T-cell (primary cell): Measurements from ENCODE around the gene KDM4E. TPM values are rescaled to one million over a fixed set of nuclear protein-coding genes. Genes with fewer than 3 reads are reported as not detected.
"Not testable (repeated sequence)": the region's sequence is repeated elsewhere in the genome, so short reads cannot be mapped to it uniquely, and the experiment has no call there.

Experiments
- ATAC-seq, 4 experiments: fragments of 200-7000 bp in 3 of 4; fragments of 150-1000 bp in 1 of 4; cut with Tn5 transposase; replicated peaks in 1 of 4; 1 replicate in 3 of 4; 2 replicates in 1 of 4; pipeline ENCODE4 v1.10.0; 2021; ENCODE audit warnings: moderate library complexity in 3 of 4, mild to moderate bottlenecking in 2 of 4, moderate number of reproducible peaks in 1 of 4
- CTCF ChIA-PET, 2 donors: fragments of 300-600 bp; sonication (Branson Sonifier 250); formaldehyde crosslinking; loops; one replicate each; lab custom pipeline; 2022; ENCODE audit warnings: antibody characterized with exemption in 2 of 2; lab: Charles Lee
- POLR2A ChIA-PET, 2 donors: fragments of 300-600 bp; sonication (Branson Sonifier 250); formaldehyde crosslinking; loops; one replicate each; lab custom pipeline; 2022; ENCODE audit warnings: antibody characterized with exemption in 2 of 2; lab: Charles Lee
- DNase-seq, 35 experiments: peaks; one replicate each; pipeline versions ENCODE4 v3.0.0 to v3.0.0-alpha.2; 2013 to 2023
- H3K27ac ChIP-seq: one replicate; pipeline ENCODE4 v1.5.1; 2013; ENCODE audit warnings: low read length
- H3K27me3 ChIP-seq, 2 experiments: replicated peaks in 1 of 2; 1 replicate in 1 of 2; 2 replicates in 1 of 2; pipeline versions ENCODE4 v1.6.1 to v1.7.0; 2013; ENCODE audit warnings: low read length in 1 of 2, mixed read lengths in 1 of 2; ENCODE audit not compliant: control insufficient read depth in 2 of 2, insufficient read depth in 2 of 2; ENCODE audit errors: extremely low read depth in 1 of 2
- H3K36me3 ChIP-seq, 2 donors: 1 replicate in 1 of 2; 2 replicates in 1 of 2; pipeline versions ENCODE4 v1.6.1 to v1.7.0; 2013; ENCODE audit warnings: low read length in 1 of 2; ENCODE audit not compliant: control insufficient read depth in 2 of 2, insufficient read depth in 1 of 2; ENCODE audit errors: extremely low read depth in 1 of 2
- H3K4me1 ChIP-seq, 2 experiments: 1 replicate in 1 of 2; 2 replicates in 1 of 2; pipeline versions ENCODE4 v1.6.1 to v1.7.0; 2013; ENCODE audit warnings: low read length in 2 of 2, mixed read lengths in 1 of 2; ENCODE audit not compliant: insufficient read depth in 2 of 2, control insufficient read depth in 1 of 2; ENCODE audit errors: extremely low read depth in 1 of 2
- H3K4me3 ChIP-seq, 2 donors: 1 replicate in 1 of 2; 2 replicates in 1 of 2; pipeline versions ENCODE4 v1.5.1 to v1.7.0; 2013; ENCODE audit warnings: mild to moderate bottlenecking in 2 of 2, low read length in 1 of 2, moderate library complexity in 1 of 2; ENCODE audit not compliant: control insufficient read depth in 1 of 2; ENCODE audit errors: extremely low read depth in 1 of 2
- H3K9me3 ChIP-seq: 2 replicates; pipeline ENCODE4 v1.7.0; 2013
- H3K27ac Mint-ChIP-seq, 2 donors: one replicate each; pipeline ENCODE4 v1.8.0; 2020 to 2021; ENCODE audit warnings: mild to moderate bottlenecking in 2 of 2, mixed read lengths in 2 of 2
- H3K27me3 Mint-ChIP-seq, 2 donors: one replicate each; pipeline ENCODE4 v1.8.0; 2021 to 2022; ENCODE audit warnings: mixed read lengths in 2 of 2
- H3K36me3 Mint-ChIP-seq: one replicate; pipeline ENCODE4 v1.8.0; 2021; ENCODE audit warnings: mixed read lengths
- H3K4me1 Mint-ChIP-seq, 3 donors: one replicate each; pipeline ENCODE4 v1.8.0; 2020 to 2022; ENCODE audit warnings: mixed read lengths in 3 of 3, mild to moderate bottlenecking in 1 of 3
- H3K4me3 Mint-ChIP-seq, 3 donors: one replicate each; pipeline ENCODE4 v1.8.0; 2020 to 2022; ENCODE audit warnings: mild to moderate bottlenecking in 3 of 3, mixed read lengths in 3 of 3, moderate library complexity in 3 of 3
- H3K9me3 Mint-ChIP-seq, 3 donors: one replicate each; pipeline ENCODE4 v1.8.0; 2020 to 2022; ENCODE audit warnings: mixed read lengths in 3 of 3
- WGBS: methylation state at CpG from one replicate; pipeline ENCODE4 v1.1.5; 2013; ENCODE audit warnings: missing lambda C conversion rate; ENCODE audit not compliant: insufficient coverage; 5-methylcytosine and 5-hydroxymethylcytosine counted together
- total RNA-seq, 35 experiments: library from RNA in 6 of 35; stranded (reverse) in 6 of 35; fragments of 120-200 nt in 1 of 35; gene quantifications; one replicate each; pipeline versions ENCODE4 v1.2.1 to v1.2.4 and lab custom pipeline; 2013 to 2026

The KDM4E gene
- total RNA-seq, 5 donors from 2014 or later (not counting 1 experiment from before 2014, with no cell fraction given): not detected

DNA sequence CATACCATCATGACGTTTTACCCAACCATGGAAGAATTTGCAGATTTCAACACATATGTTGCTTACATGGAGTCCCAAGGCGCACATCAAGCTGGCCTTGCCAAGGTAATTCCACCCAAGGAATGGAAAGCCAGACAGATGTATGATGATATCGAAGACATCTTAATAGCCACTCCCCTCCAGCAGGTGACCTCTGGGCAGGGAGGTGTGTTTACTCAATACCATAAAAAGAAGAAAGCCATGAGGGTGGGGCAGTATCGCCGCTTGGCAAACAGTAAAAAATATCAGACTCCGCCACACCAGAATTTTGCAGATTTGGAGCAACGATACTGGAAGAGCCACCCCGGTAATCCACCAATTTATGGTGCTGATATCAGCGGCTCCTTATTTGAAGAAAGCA is 536 bp downstream of the KDM4E start:
- H3K4me1 Mint-ChIP-seq, H3K27me3 ChIP-seq, DNase-seq, H3K9me3 ChIP-seq, H3K27ac Mint-ChIP-seq, H3K4me3 ChIP-seq, POLR2A ChIA-PET, H3K27me3 Mint-ChIP-seq, H3K4me1 ChIP-seq, ATAC-seq, H3K36me3 Mint-ChIP-seq, H3K36me3 ChIP-seq, CTCF ChIA-PET, H3K4me3 Mint-ChIP-seq, H3K9me3 Mint-ChIP-seq, H3K27ac ChIP-seq: not testable (repeated sequence)
- no CpG with 5 or more reads among the region's 9 CpGs for WGBS

- Mint-ChIP-seq H3K4me1 (no peaks in the 10 kb centered on the region), H3K4me3 (no peak overlapping the region), H3K9me3 (no peaks in the 10 kb centered on the region), H3K27ac (no peak overlapping the region), H3K36me3 (no peaks in the 10 kb centered on the region), H3K27me3 (peaks cover 1 to 5% of the 10 kb centered on the region in 2 donors)
- POLR2A ChIA-PET: no interaction called here
- ATAC-seq (no peak), DNase-seq (no peak)
- H3K9me3 ChIP-seq: no peaks in the 10 kb centered on the region
- no peak overlapping the region for H3K4me3 ChIP-seq
- 93% methylated on average over 2 of the region's 3 CpGs for WGBS
- H3K36me3 ChIP-seq: no peaks in the 10 kb centered on the region
- no peaks in the 10 kb centered on the region for H3K27me3 ChIP-seq
- CTCF ChIA-PET: no interaction called here
- no peaks in the 10 kb centered on the region for H3K4me1 ChIP-seq
- no peak overlapping the region for H3K27ac ChIP-seq
Observed at GRCh38 chr11:95028357-95028756, 3.3 kb downstream of the KDM4E start.

- H3K4me3 ChIP-seq: no peak overlapping the region
- no peak for DNase-seq
- H3K4me1 ChIP-seq: no peaks in the 10 kb centered on the region
- no peak for ATAC-seq
- peaks cover 0 to under 1% (median 0%) of the 10 kb centered on the region in 3 donors for H3K4me1 Mint-ChIP-seq
- no peaks in the 10 kb centered on the region for H3K36me3 Mint-ChIP-seq
- 100% methylated on average over 1 of the region's 1 CpG for WGBS
- no peak overlapping the region for H3K4me3 Mint-ChIP-seq
- no peak overlapping the region for H3K27ac ChIP-seq
- peaks cover 0 to 9% of the 10 kb centered on the region in 2 experiments for H3K27me3 ChIP-seq
- peaks cover 11 to 12% of the 10 kb centered on the region in 2 donors for H3K27me3 Mint-ChIP-seq
- no peak overlapping the region for H3K27ac Mint-ChIP-seq
- no peaks in the 10 kb centered on the region for H3K36me3 ChIP-seq
- no peaks in the 10 kb centered on the region for H3K9me3 ChIP-seq
- CTCF ChIA-PET: no interaction called here
- H3K9me3 Mint-ChIP-seq: no peaks in the 10 kb centered on the region
- POLR2A ChIA-PET: interaction anchor here in 1 of 2 donors (0.5 kb wide), 1 partner anchor 48 kb away, joined by 3 read pairs; no protein-coding TSS in a partner anchor
Observed at GRCh38 chr11:95033051-95033450, 8.0 kb downstream of the KDM4E start.

DNA sequence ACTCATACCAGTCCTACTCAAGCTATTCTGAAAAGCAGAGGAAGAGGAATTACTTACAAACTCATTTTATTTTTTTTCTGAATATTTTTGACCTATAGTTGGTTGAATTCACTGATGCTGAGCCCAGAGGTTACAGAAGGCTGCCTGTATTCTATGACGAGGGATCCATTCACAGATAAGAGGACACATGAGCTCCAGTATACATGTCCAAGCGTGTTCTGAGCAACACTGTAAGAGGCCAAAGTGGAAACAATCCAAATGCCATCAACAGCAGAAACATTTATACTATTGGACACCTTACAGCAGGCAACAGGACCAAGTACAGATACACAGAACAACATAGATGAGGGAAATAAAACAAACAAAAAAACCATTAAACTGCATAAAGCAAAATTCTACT is 10.3 kb downstream of the KDM4E start:
- H3K27me3 ChIP-seq: peaks cover 0 to 12% of the 10 kb centered on the region in 2 experiments
- ChIA-PET CTCF (no interaction called here), POLR2A (no interaction called here)

GRCh38 chr11:95037356-95038035 is 12.4 kb downstream of the KDM4E start:
- H3K36me3 Mint-ChIP-seq, POLR2A ChIA-PET, H3K9me3 Mint-ChIP-seq, H3K4me1 Mint-ChIP-seq, H3K27ac ChIP-seq, H3K27ac Mint-ChIP-seq, H3K36me3 ChIP-seq, H3K9me3 ChIP-seq, H3K4me1 ChIP-seq: not testable (repeated sequence)
- peak overlapping the region in 1 of 2 donors; percentile 35 for H3K4me3 ChIP-seq
- WGBS: 37% methylated on average over 70 of the region's 71 CpGs
- peaks cover 0 to 25% of the 10 kb centered on the region in 2 experiments for H3K27me3 ChIP-seq
- DNase-seq (peak in 9 of 35 experiments; percentile 1 to 23 (median 9)), ATAC-seq (peak; percentile 45 to 78 (median 70))
- Mint-ChIP-seq H3K27me3 (peaks cover 28 to 35% of the 10 kb centered on the region in 2 donors), H3K4me3 (peak overlapping the region in 2 of 3 donors; percentile 42 to 51)
- CTCF ChIA-PET: interaction anchor here in 1 of 2 donors (0.6 kb wide), 1 partner anchor 414 kb away, joined by 3 read pairs; no protein-coding TSS in a partner anchor

More for the DNA sequence above, 10.3 kb downstream of the KDM4E start:
- Mint-ChIP-seq H3K9me3 (no peaks in the 10 kb centered on the region), H3K36me3 (no peaks in the 10 kb centered on the region), H3K4me1 (peaks cover 0 to 3% (median 0%) of the 10 kb centered on the region in 3 donors), H3K27me3 (peaks cover 20 to 25% of the 10 kb centered on the region in 2 donors), H3K4me3 (no peak overlapping the region), H3K27ac (no peak overlapping the region)
- ATAC-seq (no peak), DNase-seq (no peak)
- no peaks in the 10 kb centered on the region for H3K36me3 ChIP-seq
- H3K4me1 ChIP-seq: no peaks in the 10 kb centered on the region
- no peak overlapping the region for H3K27ac ChIP-seq
- no peaks in the 10 kb centered on the region for H3K9me3 ChIP-seq
- H3K4me3 ChIP-seq: no peak overlapping the region
- WGBS: no CpG with 5 or more reads among the region's 2 CpGs

DNA sequence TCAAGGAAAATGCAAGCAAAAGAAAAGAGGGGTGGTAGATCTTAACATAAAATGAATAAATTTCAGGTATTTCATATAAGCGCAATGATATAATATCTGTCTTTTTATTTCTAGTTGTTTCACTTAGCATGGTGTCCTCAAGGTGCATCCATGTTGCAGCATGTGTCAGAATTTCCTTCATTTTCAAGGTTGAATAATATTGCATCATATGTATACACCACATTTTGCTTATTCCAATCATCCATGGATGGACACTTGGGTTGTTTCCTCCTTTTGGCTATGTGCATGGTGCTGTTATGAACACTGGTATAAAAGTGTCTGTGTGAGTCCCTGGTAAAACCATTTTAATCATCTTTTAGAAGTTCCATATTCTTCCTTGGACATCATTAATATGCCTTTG is 17.2 kb downstream of the KDM4E start:
- Mint-ChIP-seq H3K36me3 (no peaks in the 10 kb centered on the region), H3K27ac (no peak overlapping the region), H3K9me3 (no peaks in the 10 kb centered on the region), H3K4me1 (peaks cover 0 to 3% (median 0%) of the 10 kb centered on the region in 3 donors), H3K27me3 (peaks cover 35 to 42% of the 10 kb centered on the region in 2 donors), H3K4me3 (no peak overlapping the region)
- POLR2A ChIA-PET: no interaction called here
- H3K27me3 ChIP-seq: peaks cover 0 to 30% of the 10 kb centered on the region in 2 experiments
- DNase-seq (no peak), ATAC-seq (no peak)
- H3K27ac ChIP-seq: no peak overlapping the region
- no peaks in the 10 kb centered on the region for H3K4me1 ChIP-seq
- no peak overlapping the region for H3K4me3 ChIP-seq
- WGBS: no CpG with 5 or more reads among the region's 1 CpG
- H3K36me3 ChIP-seq: no peaks in the 10 kb centered on the region
- no peaks in the 10 kb centered on the region for H3K9me3 ChIP-seq
- CTCF ChIA-PET: no interaction called here
